ENCODE results near the gene TLDC2.
"Not testable (repeated sequence)": the region's sequence is repeated elsewhere in the genome, so short reads cannot be mapped to it uniquely, and the experiment has no call there.

The TLDC2 gene

DNA sequence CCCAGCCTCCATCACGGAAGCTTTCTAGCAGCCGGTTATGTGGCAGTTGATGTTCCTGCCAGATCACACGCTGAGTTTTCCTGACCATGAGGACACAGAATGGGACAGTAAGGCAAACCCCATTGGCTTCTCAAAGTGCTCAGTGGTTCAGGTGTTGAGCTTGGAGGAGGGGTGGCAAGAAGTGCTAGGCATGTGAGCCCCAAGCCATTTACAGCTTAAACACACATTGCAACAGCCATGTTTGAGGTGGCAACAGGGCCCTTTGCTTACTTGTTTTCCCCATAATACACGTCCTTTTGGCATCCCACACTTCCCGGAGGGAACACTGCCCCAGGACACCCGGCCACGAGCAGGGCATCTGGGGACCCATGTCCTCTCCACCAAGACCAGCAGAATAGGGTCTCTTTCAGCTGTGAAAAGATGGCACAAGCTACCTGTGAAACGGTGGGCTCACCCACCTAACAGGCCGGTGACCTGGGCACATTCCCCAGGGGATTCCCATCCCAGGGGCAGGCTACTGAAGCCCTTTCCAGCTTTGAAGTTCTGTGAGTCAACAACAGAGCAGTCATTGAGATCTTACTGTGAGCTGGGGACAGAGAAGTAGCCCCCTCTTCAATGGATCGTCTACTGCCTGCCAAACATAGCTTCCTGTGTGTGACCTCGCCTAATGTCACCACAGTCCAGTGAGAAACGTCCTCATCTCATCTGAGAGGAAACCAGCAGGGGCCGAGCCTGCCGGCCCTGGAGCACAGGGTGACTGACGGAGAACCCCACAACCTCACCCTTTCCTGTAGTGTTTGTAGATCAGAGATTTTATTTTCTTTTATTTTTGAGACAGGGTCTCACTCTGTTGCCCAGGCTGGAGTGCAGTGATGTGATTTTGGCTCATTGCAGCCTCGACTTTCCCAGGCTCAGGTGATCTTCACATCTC is 4.0 kb upstream of the TLDC2 start:
- no peak for DNase-seq

- no peak for DNase-seq
Measured at GRCh38 chr20:36872852-36873251, 3.1 kb upstream of the TLDC2 start.

DNA sequence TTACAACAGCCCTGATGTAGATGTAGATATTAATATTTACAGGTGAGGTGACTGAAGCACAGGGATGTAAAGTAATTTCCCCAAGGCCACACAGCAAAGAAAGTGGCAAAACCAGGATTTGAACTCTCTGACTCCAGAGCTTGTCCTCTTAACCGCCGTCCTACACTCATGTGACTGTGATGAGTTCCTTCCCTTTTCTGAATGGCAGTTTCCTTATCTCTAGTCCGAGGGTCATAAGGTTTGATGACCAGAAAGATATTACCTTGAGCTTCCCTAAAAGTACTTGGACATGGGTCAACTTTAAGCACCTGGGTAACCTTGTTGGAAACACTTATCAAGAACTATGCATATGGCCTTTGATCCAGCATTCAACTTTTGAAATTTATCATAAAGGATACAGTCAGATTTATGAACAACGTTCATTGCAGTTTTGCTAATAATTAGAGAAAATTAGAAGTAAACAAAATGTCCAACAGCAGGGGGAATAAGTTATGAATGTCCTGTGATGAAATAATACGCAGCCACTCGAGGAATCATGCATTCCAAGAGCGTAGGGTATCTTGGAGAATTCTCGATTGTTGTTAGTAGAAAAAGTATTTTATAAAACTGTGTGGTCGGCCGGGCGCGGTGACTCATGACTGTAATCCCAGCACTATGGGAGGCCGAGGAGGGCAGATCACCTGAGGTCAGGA is 2.3 kb upstream of the TLDC2 start:
- no peak for DNase-seq

DNA sequence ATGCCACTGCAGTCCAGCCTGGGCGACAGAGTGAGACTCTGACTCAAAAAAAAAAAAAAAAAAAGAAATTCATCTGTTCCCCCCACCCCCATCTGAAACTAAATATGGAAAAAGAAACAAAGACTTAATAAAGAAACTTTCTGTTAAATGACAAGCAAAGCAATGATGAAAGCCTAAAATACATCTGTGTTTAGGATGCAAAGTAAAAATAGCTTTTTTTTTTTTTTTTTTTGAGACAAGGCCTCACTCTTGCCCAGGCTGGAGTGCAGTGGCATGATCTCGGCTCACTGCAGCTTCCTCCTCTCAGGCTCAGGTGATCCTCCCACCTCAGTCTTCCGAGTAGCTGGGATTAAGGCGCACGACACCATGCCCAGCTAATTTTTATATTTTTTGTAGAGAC is 845 bp upstream of the TLDC2 start:
- DNase-seq: not testable (repeated sequence)

DNA sequence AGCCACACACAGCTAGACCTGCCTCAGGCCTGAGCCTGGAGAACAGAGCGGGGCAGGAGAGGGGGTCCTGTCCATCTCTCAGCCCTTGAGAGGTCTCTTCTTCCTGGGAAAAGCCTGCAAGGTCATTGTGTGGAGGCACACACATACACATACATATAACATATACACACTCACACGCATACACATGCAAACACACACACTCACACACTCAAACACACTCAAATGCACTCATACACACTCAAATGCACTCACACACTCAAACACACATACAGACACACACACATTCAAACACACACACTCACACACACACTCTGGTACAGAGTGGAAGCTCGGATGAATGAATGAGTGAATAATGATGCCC is 515 bp downstream of the TLDC2 start:
- no peak for DNase-seq

DNA sequence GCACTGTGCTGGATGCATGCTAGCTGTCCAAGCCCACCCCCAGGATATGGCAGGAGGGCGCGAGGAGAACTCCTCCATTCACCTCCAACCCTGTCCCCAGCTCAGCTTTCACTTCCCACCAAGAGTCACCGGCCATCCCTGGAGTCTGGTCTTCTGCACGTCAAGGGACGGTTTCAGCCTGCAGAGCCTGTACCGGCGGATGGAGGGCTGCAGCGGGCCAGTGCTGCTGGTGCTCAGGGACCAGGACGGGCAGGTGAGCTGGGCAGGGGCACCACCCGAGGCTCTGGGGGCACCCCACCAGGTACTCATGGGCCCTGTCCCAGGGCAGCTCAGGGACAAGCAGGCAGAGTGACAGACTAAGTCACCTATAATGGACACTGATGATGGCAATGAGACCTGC is 3.0 kb downstream of the TLDC2 start:
- no peak for DNase-seq

GRCh38 chr20:36880741-36881250 is 4.9 kb downstream of the TLDC2 start:
- DNase-seq: no peak

DNA sequence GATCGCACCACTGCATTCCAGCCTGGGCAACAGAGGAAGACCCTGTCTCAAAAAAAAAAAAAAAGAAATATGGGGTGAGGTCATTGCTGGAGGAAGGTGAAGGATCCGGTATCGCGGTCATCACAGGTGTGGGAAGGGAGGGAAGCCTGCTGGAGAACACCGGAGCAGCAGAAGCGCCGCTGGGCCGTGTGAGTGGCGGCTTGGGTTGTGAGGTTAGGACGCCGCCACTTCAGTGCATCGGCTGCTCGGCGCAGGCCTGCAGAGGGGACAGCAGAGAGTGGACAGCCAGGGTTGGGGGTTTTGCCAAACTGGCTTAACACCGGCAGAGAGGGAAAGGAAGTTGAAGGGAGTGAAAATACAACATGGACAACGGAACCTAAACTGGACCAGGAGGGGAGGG is 5.4 kb downstream of the TLDC2 start:
- DNase-seq: no peak

- no peak for DNase-seq
Measured at GRCh38 chr20:36881888-36882287, 6.0 kb downstream of the TLDC2 start.

DNA sequence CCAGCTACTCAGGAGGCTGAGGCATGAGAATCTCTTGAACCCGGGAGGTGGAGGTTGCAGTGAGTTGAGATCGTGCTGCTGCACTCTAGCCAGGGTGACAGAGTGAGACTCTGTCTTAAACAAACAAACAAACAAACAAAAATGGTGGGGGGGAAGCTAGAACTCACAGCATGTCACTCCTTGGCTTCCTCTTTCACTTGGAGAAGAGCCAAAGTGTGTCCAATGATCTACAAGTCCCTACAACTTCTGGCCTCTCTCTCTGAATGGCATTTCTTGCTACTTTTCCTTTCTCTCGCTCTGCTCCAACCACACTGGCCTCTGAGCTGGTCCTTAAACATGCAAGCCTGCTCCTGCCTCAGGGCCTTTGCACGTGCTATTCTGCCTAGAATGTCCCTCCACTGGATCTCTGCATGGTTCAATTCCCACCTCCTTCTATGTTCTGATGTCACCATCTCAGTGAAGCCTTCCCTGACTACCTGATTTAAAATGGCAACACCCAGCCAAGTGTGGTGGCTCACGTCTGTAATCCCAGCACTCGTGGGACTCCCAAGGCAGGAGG is 8.1 kb downstream of the TLDC2 start:
- DNase-seq: no peak

DNA sequence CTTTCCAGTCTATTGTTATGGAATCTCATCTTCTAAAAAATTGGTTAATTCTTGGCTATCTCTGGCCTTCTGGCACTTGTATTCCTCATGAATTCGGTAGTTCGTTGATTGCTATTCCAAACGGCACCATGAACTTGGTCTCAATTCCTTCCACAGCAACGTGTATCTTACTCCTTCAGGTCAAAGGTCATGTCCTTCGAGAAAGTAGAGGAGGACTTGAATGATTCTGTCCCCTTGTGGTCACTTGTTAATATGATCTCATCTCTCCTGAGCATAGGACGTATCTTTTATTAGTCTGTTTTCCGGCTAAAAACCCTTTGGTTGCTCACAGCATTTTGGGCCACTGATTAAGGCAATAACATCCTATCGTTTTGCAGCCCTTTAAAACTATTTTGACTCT is 9.4 kb downstream of the TLDC2 start:
- DNase-seq: no peak

GRCh38 chr20:36886859-36887751 is 11.2 kb downstream of the TLDC2 start:
- DNase-seq: peak; percentile 74

- no peak for DNase-seq
Measured at GRCh38 chr20:36887752-36888090, 11.8 kb downstream of the TLDC2 start.

DNA sequence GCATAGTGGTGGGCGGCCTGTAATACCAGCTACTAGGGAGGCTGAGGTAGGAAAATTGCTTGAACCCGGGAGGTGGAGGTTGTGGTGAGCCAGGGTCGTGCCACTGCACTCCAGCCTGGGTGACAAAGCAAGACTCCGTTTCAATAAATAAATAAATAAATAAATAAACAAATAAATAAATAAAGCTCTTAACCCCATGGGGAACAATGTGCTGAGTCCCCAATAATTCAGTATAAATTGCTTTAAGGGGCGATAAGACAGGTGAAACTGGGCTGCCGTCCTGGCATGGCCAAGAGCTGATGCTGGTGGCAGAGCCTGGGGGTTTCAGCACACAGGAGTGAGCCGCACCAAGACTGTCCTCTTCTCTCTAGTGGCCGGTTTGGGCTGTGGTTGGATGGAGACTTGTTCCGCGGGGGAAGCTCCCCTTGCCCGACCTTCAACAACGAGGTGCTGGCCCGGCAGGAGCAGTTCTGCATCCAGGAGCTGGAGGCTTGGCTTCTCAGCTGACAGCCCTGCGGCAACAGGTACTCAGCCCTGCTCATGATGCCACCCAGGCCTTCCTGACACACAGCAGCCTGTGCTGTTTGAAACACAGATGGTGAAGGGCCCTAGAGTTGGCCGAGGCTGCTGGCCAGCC is 13.1 kb downstream of the TLDC2 start:
- no peak for DNase-seq

GRCh38 chr20:36890586-36890985 is 14.6 kb downstream of the TLDC2 start:
- DNase-seq: no peak

DNA sequence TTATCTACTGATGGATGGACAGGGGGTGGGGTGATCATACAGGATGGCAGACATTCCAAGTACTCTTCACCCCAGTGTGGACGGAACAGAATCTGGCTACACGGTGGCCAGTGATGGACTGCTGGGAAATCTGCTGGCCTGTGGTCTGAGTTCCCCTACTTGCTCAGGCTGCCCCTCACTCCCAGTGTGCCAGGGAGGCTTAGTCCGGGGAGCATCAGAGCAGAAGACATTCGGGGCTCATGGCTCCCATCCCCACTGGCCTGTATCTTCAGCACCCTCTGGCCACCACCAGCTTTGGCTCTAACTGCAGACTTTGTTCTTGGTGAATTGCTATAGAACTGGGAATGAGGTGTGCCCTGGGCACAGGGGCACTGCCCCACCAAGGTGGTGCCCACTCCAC is 15.3 kb downstream of the TLDC2 start:
- no peak for DNase-seq

DNA sequence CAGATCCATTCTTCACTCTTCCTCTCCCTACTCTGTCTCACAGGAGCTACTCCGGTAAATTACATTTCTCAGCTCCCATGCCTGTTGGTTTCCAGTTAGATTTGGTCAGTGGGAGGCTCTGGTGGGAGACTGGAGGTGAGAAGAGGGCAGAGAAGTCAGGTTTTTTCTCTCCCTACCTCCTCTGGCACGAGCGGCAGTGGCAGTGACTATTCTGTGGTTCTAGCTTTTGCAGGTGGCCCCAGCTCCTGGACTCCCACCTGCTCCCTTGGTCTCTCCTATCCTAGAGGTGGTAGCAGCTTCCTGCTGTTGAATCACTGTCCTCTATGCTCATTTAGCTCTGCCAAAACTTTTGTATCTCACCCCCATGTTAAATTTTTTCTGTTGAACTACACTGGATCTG is 17.9 kb downstream of the TLDC2 start:
- no peak for DNase-seq

DNA sequence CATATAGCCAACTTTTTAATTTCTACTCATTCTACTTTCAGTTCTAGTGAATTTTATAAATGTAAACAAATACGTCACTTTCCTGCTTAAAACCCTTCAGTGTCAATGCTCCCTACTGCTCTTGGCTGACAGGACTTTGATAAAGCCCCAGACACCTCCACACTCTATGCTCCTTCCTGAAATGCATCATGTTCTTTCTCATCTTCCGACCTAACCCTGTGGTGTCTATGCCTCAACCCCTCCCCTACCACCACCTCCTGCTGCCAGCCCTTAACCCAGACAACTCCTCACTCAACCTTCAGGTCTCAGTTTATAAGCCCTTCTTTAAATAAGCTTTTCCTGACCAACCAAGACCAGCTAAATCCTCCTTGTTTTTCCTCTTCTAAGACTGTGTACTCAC is 19.1 kb downstream of the TLDC2 start:
- DNase-seq: no peak

GRCh38 chr20:36904690-36905089 is 28.8 kb downstream of the TLDC2 start:
- no peak for DNase-seq

DNA sequence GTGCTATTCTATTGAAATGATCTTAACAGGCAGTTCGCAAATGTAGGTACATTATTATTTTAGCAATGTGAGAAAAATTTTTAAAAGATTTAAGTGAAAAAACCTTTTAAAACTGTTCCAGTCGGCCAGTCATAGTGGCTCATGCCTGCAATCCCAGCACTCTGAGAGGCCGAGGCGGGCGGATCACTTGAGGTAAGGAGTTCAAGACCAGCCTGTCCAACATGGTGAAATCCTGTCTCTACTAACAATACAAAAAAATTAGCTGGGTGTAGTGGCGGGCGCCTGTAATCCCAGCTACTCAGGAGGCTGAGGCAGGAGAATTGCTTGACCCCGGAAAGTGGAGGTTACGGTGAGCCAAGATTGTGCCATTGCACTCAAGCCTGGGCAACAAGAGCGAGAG is 29.6 kb downstream of the TLDC2 start:
- not testable (repeated sequence) for DNase-seq

GRCh38 chr20:36906086-36906485 is 30.1 kb downstream of the TLDC2 start:
- DNase-seq: not testable (repeated sequence)

- no peak for DNase-seq
Measured at GRCh38 chr20:36908603-36909002, 32.7 kb downstream of the TLDC2 start.

All from effector CD4-positive, alpha-beta T cell (primary cell).